CD4-positive, alpha-beta T cell (primary cell): ENCODE measurements around the gene MYO3A. TPM values are rescaled to one million over a fixed set of nuclear protein-coding genes. Genes with fewer than 3 reads are reported as not detected.

Experiments
- ATAC-seq: fragments of 200-7000 bp; cut with Tn5 transposase; one replicate; pipeline ENCODE4 v1.10.0; 2022; ENCODE audit warnings: mild to moderate bottlenecking; ENCODE audit not compliant: poor library complexity
- CTCF ChIA-PET: fragments of 350-600 bp; sonication (Branson Sonifier 250); formaldehyde crosslinking; loops from one replicate; lab custom pipeline; 2021; ENCODE audit warnings: antibody characterized with exemption, inconsistent platforms; lab: Charles Lee
- POLR2A ChIA-PET: fragments of 350-600 bp; sonication (Branson Sonifier 250); formaldehyde crosslinking; loops from one replicate; lab custom pipeline; 2021; ENCODE audit warnings: antibody characterized with exemption, inconsistent platforms; lab: Charles Lee
- DNase-seq, 14 experiments: peaks; one replicate each; pipeline ENCODE4 v3.0.0-alpha.2; 2013 to 2020; ENCODE audit warnings: mixed read lengths in 2 of 14
- H3K27ac ChIP-seq, 2 donors: one replicate each; pipeline versions ENCODE4 v1.5.1 to v1.7.0; 2013; ENCODE audit warnings: low read length in 2 of 2, low read depth in 1 of 2, mild to moderate bottlenecking in 1 of 2
- H3K27me3 ChIP-seq, 2 experiments: 1 replicate in 1 of 2; 2 replicates in 1 of 2; pipeline versions ENCODE4 v1.6.1 to v1.7.0; 2013; ENCODE audit warnings: low read length in 2 of 2, control low read depth in 1 of 2, mild to moderate bottlenecking in 1 of 2, moderate library complexity in 1 of 2; ENCODE audit not compliant: insufficient read depth in 2 of 2, control insufficient read depth in 1 of 2
- H3K36me3 ChIP-seq: one replicate; pipeline ENCODE4 v1.6.1; 2013; ENCODE audit warnings: low read length, control low read depth; ENCODE audit not compliant: insufficient read depth
- H3K4me1 ChIP-seq: one replicate; pipeline ENCODE4 v1.6.1; 2013; ENCODE audit warnings: low read length, control low read depth; ENCODE audit not compliant: insufficient read depth
- H3K4me3 ChIP-seq: one replicate; pipeline ENCODE4 v1.5.1; 2013; ENCODE audit warnings: mild to moderate bottlenecking, low read length, moderate library complexity
- H3K9me3 ChIP-seq, 2 experiments: 1 replicate in 1 of 2; 2 replicates in 1 of 2; pipeline versions ENCODE4 v1.6.1 to v1.7.0; 2013; ENCODE audit warnings: low read length in 2 of 2, mild to moderate bottlenecking in 2 of 2, control low read depth in 1 of 2, moderate library complexity in 1 of 2; ENCODE audit not compliant: control insufficient read depth in 1 of 2, insufficient read depth in 1 of 2
- H3K27ac Mint-ChIP-seq: one replicate; pipeline ENCODE4 v1.8.0; 2020; ENCODE audit warnings: mixed read lengths
- H3K27me3 Mint-ChIP-seq: one replicate; pipeline ENCODE4 v1.8.0; 2021; ENCODE audit warnings: mixed read lengths
- H3K36me3 Mint-ChIP-seq: one replicate; pipeline ENCODE4 v1.8.0; 2021; ENCODE audit warnings: low read depth, mixed read lengths
- H3K4me1 Mint-ChIP-seq: one replicate; pipeline ENCODE4 v1.8.0; 2021; ENCODE audit warnings: low read depth, mixed read lengths
- H3K4me3 Mint-ChIP-seq: one replicate; pipeline ENCODE4 v1.8.0; 2020; ENCODE audit warnings: mild to moderate bottlenecking, mixed read lengths
- H3K9me3 Mint-ChIP-seq: one replicate; pipeline ENCODE4 v1.8.0; 2020; ENCODE audit warnings: mixed read lengths
- CTCF ChIP-seq: fragments of 200-600 bp; IDR thresholded peaks from one replicate; pipeline ENCODE4 v1.8.0; 2022; ENCODE audit warnings: antibody characterized with exemption, mild to moderate bottlenecking
- intact Hi-C, 2 experiments: fragments of 100-400 bp; cut with DNase I in 1 of 2; cut with micrococcal nuclease in 1 of 2; formaldehyde crosslinking; loops; one replicate each; pipeline versions ENCODE4 v1.15.1 to v1.9.0; 2023 to 2025; cut with DNase I, micrococcal nuclease
- total RNA-seq, 174 experiments: library from RNA in 2 of 174; stranded (reverse) in 2 of 174; gene quantifications; one replicate each; pipeline ENCODE4 v1.2.3 and lab custom pipeline; 2021 to 2026

The MYO3A gene
- total RNA-seq, 2 experiments from 2014 or later = not detected

- intact Hi-C loops = no loop called here
Measured at GRCh38 chr10:25988583-25988982, 54.6 kb downstream of the MYO3A start.

GRCh38 chr10:25989951-25990350 lies 55.9 kb downstream of the MYO3A start:
- no peak for TF ChIP-seq CTCF
- H3K4me3 ChIP-seq = no peak overlapping the region
- ChIA-PET POLR2A (no interaction called here), CTCF (no interaction called here)
- no peak overlapping the region for H3K27ac Mint-ChIP-seq
- no peak overlapping the region for H3K4me3 Mint-ChIP-seq
- intact Hi-C loops = no loop called here
- H3K4me1 ChIP-seq = no peaks in the 10 kb centered on the region
- no peak overlapping the region for H3K27ac ChIP-seq
- DNase-seq = no peak
- H3K27me3 Mint-ChIP-seq = no peaks in the 10 kb centered on the region
- H3K4me1 Mint-ChIP-seq = no peaks in the 10 kb centered on the region
- no peaks in the 10 kb centered on the region for H3K9me3 Mint-ChIP-seq
- no peaks in the 10 kb centered on the region for H3K9me3 ChIP-seq
- H3K36me3 Mint-ChIP-seq = no peaks in the 10 kb centered on the region
- no peaks in the 10 kb centered on the region for H3K36me3 ChIP-seq
- no peaks in the 10 kb centered on the region for H3K27me3 ChIP-seq
- no peak for ATAC-seq

More at GRCh38 chr10:25988583-25988982, 54.6 kb downstream of the MYO3A start:
- DNase-seq (no peak), ATAC-seq (no peak)
- Mint-ChIP-seq H3K27me3 (no peaks in the 10 kb centered on the region), H3K4me3 (no peak overlapping the region), H3K27ac (no peak overlapping the region), H3K9me3 (no peaks in the 10 kb centered on the region), H3K4me1 (no peaks in the 10 kb centered on the region), H3K36me3 (no peaks in the 10 kb centered on the region)
- no peaks in the 10 kb centered on the region for H3K9me3 ChIP-seq
- H3K27me3 ChIP-seq = no peaks in the 10 kb centered on the region
- no peak overlapping the region for H3K27ac ChIP-seq
- H3K36me3 ChIP-seq = no peaks in the 10 kb centered on the region
- CTCF ChIA-PET = no interaction called here
- POLR2A ChIA-PET = no interaction called here
- H3K4me1 ChIP-seq = no peaks in the 10 kb centered on the region
- H3K4me3 ChIP-seq = no peak overlapping the region
- TF ChIP-seq CTCF = no peak

- Mint-ChIP-seq H3K4me3 (no peak overlapping the region), H3K9me3 (no peaks in the 10 kb centered on the region), H3K4me1 (no peaks in the 10 kb centered on the region), H3K36me3 (no peaks in the 10 kb centered on the region), H3K27me3 (peaks cover 32% of the 10 kb centered on the region), H3K27ac (no peak overlapping the region)
- H3K27me3 ChIP-seq = no peaks in the 10 kb centered on the region
- DNase-seq (no peak), ATAC-seq (no peak)
- H3K9me3 ChIP-seq = peaks cover 0 to 14% of the 10 kb centered on the region in 2 experiments
- no peak overlapping the region for H3K4me3 ChIP-seq
- TF ChIP-seq CTCF = no peak
- ChIA-PET CTCF (no interaction called here), POLR2A (no interaction called here)
- H3K27ac ChIP-seq = no peak overlapping the region
- no peaks in the 10 kb centered on the region for H3K36me3 ChIP-seq
- no peaks in the 10 kb centered on the region for H3K4me1 ChIP-seq
- intact Hi-C loops = no loop called here
Measured at GRCh38 chr10:25999295-25999981, 65.4 kb downstream of the MYO3A start.
